ENCODE results near the gene ARNT2.

ARNT2 gene

DNA sequence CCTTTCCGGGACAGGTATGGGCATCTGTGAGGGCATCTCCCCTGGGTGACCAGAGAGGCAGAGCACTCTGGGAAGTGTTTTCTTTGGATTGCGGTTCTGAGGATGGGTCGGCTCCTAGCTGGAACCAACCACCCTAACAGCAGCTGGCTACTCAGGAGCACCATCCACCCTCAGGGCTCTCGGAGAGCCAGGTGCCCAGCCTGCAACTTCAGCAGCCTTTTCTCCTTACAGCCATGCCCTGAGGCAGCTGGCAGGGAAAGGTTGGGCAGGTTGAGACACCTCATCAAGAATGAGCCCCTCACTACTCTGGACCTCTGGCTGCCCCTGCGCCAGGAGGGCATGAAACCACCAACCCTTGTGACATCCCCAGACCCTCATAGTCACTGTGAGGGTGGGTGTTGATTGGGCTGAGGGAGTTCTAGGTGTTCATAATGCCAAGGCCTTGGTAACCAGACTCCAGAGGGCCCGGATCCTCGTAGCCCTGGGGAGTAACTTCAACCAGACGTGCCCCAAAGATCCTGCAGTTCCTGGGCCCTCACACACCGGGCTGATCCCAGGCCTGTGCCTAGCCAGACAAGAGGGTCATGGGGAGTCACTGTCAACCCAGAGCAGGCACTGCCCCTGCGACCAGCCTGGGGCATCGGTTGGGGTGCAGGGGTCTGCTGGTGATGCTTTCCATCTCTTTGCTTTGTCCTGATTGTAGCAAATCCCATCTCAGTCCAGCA, 176.5 kb downstream of the ARNT2 start:
- no peak for DNase-seq

DNA sequence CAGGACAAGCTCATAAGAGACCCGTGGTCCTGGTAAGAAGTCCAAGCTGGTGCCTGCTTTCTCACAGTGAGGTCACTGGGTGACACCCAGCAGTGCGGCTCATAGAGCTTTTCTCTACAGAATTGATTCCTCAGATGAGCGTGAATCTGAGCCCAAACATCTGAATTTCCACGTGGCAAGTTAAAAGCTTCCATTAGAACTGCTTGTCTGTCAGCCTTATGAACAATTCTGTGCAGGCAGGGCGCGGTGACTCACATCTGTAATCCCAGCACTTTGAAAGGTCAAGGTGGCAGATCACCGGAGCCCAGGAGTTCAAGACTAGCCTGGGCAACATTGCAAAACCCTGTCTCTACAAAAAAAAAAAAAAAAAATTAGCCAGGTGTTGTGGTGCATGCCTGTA, 177.8 kb downstream of the ARNT2 start:
- DNase-seq = no peak

DNA sequence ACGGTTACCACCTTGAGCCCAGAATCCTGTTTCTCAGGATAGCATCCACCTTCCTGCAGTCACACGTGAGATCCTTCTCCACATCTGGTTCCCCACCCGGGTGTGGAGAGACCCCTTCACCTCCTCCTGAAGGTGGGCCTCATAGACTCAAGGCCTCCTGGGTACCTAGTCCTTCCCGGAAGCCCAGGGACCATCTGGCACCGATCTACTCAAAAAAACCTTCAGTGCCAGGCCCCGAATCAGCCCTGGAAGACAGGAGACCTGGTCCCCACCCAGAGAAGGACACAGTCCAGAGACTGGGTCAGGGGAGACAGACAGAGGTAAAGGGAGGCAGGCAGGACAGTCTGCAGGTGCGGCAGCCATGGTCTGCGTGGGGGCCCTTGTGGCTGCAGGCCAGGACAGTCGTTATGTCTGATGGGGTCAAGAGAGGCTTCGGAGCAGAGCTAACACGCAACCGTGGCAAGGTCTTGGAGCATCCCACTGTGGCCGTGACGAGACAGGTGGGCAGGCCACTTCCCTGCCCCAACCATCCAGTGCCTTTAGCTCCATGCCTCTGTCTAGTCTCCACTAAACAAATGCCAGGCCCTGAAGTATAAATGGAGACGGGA, 178.7 kb downstream of the ARNT2 start:
- no peak for DNase-seq

DNA sequence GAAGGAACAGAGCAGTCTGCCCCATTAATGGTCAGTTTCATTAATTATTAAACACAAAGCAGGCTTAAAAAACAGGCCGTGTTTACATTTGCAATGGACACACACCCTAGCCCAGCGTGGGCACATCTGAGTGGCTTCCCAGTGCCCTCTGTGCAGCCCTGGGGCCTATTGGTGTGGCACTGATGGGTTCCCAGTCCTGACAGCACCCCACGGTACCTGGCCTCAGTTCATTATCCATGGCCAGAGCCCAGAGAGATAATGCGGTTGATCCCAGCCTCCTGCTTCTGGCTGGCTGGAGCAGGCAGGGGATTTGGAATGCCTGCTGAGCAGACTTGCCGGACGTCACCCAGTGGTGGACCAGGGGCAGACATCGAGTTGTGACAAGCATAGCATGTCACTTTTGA, 180.4 kb downstream of the ARNT2 start:
- no peak for DNase-seq

DNA sequence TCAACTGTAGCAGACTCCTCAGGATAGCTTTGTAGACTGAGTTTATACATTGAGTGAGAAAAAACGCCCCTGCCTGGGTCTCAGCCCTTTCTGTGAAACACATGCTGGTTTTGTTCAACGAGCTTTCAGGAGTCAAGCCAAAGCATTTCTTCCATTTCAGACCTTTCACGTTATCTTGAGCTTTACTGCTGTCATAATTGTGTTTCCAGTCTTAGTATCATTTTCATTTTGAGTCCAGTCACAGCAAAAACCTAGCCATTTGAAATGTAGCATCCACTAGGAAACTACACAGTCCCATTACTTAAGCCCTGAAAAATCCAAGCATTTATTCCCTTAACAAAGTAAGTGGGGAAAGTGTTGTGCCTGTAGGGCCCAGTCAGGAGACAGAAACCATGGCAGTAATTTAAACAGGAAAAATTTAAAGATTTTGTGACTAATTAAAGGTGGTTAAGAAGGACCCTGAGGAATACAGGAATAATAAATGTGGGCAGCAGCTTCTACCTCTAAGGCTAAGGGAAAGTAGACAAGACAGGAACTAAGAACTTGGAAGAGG, 180.9 kb downstream of the ARNT2 start:
- no peak for DNase-seq

DNA sequence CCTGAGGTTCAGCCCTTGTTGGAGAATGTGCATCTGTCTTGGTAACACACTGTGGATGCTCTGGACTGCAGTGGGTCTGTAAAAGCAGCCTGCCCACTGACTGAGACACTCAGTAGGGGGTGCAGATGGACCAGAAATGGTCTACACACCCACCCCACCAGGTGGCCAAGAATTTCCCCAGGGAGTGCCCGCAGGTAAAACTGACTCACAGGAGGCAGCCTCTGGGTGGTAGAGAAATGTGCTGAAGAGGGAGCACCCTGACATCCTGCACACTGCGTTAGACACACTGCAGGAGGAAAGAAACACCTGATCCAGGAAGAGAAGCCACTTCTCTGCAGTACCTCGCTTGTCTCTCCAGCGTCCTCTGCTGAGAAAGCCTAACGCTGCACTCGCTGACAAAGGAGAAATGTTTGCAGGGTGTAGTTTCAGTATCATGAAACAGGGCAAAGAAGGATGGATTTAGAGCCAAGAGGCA, 181.4 kb downstream of the ARNT2 start:
- peak; percentile 52 for DNase-seq

DNA sequence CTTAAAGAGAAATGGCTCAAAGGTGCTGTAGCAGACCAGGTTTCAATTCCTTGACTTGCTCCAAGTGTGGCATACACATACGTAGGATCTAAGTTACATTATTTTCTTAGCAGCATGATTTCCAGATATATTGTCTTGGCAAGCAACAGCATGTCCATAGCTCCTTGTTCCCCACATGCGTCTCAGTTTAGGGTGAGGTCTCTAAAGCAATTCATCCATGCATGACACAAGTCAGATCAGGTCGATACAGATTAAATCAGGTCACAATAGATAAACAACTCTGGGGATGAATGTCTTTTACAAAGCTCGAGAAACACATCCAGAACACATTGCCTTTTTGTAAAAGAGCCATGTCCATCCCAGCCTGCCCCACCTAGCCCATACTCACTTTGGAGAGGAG, 182.0 kb downstream of the ARNT2 start:
- no peak for DNase-seq

DNA sequence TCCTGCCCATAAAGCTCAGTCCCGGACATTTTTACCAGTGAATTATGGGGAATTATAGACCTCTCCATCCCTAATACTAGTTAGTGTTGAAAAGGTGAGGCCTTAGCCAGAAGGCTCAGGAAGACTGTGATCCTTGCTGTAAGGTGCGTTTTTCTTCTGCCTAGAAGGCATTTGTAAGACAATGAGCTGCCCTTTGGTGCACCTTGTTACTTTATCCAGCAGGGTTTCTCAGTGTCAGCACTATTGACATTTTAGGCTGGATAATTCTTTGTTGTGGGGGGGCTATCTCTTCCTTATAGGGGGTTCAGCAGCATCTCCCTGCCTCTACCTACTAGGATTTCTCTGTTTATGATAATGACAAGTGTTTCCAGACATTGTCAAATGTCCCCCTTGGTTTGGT, 182.8 kb downstream of the ARNT2 start:
- DNase-seq = no peak

DNA sequence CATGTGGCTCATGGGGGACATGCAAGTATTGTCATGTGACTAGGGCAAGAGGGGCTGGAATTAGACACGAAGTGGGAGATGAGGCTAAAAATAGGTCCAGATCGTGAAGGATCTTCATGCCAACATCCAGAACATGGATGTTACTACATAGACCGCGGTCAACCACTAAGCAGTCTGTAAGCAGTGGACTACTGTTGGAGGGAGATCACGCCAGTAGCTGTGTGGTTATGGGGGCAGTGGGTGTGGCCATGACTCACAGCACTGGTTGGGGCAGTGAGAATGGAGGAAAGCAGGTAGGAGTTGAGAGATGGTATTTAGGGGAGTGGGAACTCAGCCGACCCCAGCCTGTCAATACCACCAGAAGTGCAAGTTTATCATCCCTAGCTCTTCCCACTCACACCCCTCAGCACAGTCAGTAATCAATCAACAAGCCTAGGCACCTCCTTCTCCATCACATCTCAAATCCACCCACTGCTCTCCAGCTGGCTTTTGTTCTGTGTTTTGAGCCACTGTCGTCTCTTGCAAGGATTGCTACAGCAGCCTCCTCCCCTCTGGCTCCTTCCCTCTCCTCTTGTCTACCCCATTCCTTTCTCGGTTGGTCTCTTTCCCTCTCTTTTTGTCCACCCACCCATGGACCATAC, 183.8 kb downstream of the ARNT2 start:
- no peak for DNase-seq

DNA sequence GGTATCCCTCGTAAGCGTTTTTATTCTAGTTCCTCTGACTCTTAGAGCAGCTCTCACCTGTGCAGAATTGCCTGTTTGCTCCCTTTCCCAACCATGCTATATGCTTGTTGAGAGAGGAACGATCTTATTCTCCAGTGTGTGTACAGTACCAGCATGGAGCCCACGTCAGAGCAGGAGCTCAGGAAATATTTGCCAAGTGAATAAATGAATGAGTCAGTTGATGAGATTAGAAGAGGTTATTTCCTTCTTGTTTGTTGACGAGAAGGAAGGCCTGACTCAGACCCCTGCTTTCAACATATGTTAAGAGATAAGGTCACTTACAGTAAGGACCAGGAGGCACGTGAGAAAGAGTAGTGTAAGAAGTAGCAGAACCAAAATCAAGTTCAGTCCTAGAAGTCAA, 184.6 kb downstream of the ARNT2 start:
- DNase-seq = peak; percentile 10

DNA sequence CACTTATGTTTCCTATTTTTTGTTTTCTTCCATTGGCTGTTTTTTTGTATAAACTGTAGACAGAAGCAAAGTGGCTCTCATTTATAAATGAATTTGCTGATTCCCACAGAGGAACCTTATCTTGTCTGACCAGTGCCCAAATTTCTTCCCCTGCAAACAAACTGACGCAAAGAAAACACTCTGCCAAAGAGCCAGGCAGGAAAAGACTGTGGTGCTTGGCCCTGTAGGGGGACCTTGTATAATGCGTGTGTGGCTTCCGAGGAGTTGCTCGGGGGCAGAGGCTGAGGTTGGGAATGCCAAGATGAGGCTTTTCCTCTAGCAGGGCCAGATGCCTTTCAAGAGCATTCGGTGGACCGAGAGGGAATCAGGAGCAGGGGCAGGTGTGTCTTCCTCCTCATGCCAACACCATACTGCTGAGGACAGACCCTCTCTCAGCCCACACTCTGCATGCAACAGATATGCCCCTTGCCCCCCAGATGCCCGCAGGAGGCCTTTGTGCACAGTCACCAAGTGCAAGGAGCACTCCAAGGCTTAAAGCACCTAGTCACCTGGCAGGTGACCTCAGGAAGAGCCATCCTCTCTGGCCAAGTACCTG, 186.7 kb downstream of the ARNT2 start:
- no peak for DNase-seq

DNA sequence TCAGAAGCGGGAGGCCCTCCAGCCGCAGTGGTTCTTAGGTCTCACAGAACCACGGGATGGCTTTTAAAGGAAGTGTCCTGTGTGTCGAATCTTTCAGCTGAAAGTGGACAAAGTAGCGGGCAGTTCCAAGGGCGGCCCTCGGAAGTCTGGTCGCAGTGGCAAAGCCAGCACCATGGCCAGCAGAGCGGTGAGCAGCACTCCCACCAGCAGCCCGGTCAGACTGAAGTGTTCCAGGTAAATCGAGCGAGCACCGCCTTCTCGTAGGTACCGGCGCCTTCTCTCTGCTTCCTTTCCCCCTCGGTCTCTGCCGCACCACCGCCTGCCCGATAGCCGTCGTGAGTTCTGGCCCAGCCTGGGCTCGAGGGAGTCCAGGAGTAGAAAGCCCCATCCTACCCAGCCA, 187.3 kb downstream of the ARNT2 start:
- no peak for DNase-seq

DNA sequence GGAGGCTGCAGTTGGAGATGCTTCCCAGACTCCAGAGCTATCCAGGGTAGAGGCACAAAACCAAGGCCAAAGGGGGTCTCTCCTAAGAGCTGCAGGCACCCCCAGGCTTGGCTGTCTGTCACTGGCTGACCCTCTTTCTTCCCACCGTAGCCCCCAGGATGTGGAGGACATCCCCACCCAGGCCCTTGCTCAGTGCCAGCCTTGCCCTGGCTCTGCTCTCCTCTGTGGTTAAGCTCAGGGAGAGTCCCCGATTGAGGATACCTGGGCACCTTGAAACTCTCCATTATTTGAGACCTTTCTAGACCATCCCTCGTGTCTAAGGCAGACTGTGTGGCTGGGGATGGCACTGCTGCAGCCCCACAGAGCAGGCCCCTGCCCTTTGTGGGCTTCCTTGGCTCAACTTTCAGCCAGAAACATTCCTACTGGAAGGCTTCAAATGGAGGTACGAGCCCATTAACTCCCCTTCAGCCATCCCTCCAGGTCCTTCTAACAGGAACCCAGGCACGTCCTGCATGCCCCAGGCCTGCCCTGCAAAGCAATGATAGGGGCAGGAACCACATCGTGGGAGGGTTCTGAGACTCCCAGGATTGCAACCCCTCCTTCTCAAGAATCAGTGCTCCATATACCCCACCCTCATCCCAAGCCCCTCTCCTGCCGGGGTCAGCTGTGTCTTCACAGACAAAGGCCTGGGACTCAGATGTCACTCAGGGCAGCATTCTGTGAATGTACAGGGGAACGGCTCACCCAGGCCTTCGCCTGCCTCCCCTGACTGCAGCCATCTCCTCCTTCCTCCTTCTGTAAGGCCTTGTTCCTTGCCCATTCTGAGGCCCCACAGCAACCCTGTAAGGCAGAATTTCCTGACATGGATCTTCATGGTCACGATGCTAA, 188.0 kb downstream of the ARNT2 start:
- no peak for DNase-seq

DNA sequence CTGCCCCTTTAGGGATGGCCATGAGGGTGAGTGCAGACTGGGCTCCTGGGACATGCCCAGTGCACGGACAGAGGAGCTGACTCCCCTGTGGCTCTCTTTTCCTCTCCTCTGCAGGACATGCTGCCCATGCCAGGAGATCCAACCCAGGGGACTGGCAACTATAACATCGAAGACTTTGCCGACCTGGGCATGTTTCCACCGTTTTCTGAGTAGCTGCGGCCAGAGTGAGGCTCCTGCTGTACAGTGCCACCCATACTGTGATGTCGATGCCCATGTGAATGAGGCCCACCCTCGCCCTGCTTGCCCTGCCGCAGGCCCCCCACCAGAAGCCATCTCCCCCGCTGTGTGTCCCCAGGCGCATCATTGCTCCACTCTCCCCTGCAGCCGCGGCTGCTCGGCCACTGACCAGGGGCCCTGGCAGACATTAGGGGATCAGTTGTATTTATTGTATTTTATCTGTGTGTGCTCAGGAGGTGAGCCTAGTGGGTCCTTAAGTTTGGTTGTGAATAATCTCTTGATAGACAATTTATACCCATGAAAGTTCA, 189.4 kb downstream of the ARNT2 start:
- no peak for DNase-seq

DNA sequence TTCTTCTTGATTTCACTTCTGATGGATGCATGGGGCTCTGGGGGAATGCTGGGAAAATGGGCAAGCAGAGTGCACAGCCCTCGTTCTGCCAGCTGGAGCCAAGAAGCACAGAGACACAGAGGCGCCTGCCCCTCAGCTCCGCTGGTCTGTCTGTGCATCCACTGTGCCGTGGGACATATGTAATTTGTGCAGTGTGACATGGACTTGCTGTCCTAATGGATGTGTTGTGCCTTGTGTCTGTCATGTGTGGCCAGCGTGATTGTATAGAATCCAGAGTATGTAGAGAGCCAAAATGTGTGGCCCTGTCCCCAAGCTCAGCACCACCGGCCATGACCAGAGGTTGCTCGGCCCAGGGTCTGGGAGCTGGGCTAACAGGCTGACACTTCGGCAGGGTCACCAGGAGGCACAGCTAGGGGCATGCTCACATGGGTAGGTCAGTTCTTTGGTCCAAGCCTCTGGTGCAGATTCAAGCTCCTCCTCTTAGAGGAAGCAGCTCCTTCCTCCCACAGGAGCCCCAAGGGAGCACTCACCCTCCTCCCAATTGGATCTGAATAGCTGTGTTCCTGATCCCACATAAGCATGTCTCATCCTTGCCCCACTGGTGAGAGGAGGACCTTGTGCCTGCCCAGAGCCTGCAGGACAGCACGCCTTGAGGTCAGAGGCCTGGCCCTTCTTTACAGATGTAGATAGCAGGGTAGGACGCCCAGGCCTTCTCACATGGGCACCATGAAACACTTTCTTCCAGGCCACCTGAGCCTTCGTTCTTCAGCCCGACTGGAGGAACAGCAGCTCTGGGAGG, 190.1 kb downstream of the ARNT2 start:
- no peak for DNase-seq

DNA sequence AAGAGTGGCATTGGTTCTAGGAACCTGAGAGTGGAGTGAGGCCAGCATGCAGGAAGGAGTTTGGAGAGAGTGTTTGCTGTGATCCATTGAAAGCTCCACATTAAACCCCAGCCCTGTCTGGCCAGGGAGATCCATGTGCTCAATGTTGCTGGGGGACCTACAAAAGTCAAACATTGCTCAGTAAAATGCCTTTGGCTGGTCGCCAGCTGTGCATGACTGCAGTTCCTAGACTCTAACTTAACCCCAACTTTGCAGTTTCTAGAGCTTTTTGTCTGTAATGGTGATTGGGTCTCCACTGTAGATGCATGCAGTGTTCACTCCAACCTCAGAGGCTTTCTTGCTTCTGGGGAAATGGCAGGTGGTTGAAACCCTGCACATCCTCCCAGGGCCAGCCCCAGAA, 191.2 kb downstream of the ARNT2 start:
- DNase-seq = peak; percentile 12

DNA sequence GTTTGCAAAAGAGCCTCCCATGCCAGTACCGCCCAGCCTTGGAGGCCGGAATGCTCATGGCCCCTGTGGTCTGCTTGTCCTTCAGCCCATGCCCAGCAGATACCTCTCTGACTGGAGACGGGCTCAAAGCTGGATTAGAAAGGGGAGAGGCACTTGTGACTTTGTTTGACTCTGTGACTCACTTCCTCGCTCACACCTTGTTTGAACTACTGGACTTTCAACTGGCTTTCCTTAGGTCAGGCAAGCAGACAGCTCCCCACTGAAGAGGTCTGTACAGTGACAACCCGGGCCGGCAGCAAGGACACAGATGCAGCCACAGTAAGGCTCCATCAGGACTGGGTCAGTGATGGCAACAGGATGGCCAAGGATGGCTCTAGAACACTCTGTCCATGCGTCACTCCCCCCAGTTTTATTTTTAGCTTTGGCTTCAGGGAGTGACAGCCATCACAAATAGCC, 192.4 kb downstream of the ARNT2 start:
- no peak for DNase-seq

DNA sequence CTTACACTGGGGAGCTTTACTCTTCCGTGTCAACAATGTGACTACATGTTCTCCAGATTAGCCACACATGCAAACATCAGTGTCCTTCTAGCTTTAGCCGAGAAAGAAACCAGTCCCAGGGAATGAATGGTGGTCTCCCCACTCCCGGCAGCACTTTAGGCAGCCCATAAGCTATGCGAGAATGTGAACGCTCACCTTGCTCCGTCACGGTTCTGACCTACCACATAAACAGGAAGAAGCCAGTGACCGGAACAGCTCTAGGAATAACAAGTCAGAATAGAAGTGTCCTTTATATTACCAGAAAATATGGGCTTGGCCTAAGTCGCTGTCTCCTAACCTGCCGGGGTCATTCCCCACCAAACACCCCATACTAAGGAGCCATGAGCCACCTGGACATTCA, 192.9 kb downstream of the ARNT2 start:
- no peak for DNase-seq

DNA sequence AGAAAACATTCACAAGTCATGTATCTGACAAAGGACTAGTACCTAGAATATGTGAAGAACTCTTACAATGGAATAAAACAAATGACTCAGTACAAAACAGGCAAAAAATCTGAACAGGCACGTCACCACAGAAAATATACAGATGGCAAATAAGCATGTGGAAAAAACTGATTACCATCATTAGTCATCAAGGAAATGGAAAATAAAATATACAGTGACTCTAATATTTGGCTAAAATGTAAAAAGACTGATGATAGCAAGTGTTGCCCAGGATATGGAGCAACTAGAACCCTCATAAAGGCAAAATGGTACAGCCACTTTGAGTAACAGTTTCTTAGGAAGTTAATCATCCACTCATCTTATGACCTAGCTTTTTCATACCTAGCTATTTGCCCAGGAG, 195.2 kb downstream of the ARNT2 start:
- no peak for DNase-seq

DNA sequence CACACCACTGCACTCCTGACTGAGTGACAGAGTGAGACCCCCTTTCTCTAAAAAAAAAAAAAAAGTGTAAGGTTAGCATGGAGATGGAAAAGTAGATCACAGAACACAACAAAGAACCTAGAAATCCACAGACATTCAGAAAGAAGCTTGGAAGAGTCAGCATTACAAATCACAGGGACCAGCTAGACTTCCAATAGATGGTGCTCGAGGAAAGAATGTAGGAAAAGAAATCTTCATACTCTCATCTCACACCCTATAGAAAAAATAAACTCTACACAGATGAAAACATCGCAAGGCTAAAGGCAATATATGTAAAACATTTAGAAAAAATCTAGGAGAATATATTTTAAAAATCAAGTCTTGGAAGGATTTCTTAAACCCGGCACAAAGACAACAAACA, 196.4 kb downstream of the ARNT2 start:
- DNase-seq = no peak

DNA sequence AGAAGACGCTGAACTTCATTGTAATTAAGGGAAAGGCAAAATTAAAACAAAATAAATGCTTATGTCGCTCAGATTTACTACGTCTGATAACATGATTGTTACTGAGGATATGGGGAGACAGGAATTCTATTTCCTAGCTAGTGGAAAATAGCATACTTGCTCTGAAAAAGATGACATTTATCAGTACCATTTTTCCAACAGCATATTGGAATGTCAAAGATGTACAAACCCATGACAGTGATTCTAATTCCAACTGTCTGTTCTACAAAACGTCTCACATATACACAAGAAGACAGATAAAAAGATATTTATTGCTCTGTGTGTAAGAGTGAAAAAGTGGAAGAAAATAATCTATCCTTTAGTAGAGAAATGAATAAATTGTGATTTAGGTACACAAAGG, 197.1 kb downstream of the ARNT2 start:
- no peak for DNase-seq
